IMR-90 (cell line): ENCODE data around the gene UMODL1. TPM values are rescaled to one million over a fixed set of nuclear protein-coding genes. Genes with fewer than 3 reads are reported as not detected.
A peak's percentile ranks its signal among the peaks of the same experiment; 100 is the strongest.

Experiments used
- ATAC-seq: fragments of 200-7000 bp; cut with Tn5 transposase; 2 replicates; pipeline ENCODE4 v1.9.1; 2020; ENCODE audit warnings: low read depth, mild to moderate bottlenecking, moderate library complexity
- BruUV-seq: library from RNA; stranded (reverse); fragments of 400-500 nt; replicated peaks from 2 replicates; lab custom pipeline; 2021; lab: Mats Ljungman, UMichigan
- CTCF ChIA-PET: fragments of 300-600 bp; formaldehyde crosslinking; extraction: SDS; loops from one replicate; lab custom pipeline; 2021; ENCODE audit warnings: antibody characterized with exemption; lab: Yijun Ruan, JAX
- POLR2A ChIA-PET: fragments of 300-600 bp; sonication (Branson Sonifier 250); formaldehyde crosslinking; loops from one replicate; lab custom pipeline; 2022; ENCODE audit warnings: antibody characterized with exemption; ENCODE audit not compliant: unreplicated experiment; lab: Charles Lee
- DNase-seq: peaks from one replicate; pipeline ENCODE4 v3.0.0; 2013
- H2AFZ ChIP-seq: replicated peaks from 2 replicates; pipeline ENCODE3; 2013; ENCODE audit warnings: low read length, mild to moderate bottlenecking; ENCODE audit not compliant: poor library complexity
- H2AK5ac ChIP-seq: 2 replicates; pipeline ENCODE4 v1.6.1; 2013; ENCODE audit warnings: low read depth, low read length, inconsistent platforms
- H2AK9ac ChIP-seq: replicated peaks from 2 replicates; pipeline ENCODE3; 2013; ENCODE audit warnings: mild to moderate bottlenecking, low read depth, low read length, moderate library complexity; ENCODE audit not compliant: poor library complexity
- H2BK120ac ChIP-seq: 2 replicates; pipeline ENCODE4 v1.6.1; 2013; ENCODE audit warnings: low read depth, low read length, inconsistent platforms
- H2BK15ac ChIP-seq: 3 replicates; pipeline ENCODE4 v1.6.1; 2013; ENCODE audit warnings: low read depth, low read length, inconsistent platforms
- H2BK20ac ChIP-seq: 2 replicates; pipeline ENCODE4 v1.6.1; 2013; ENCODE audit warnings: low read depth, mild to moderate bottlenecking, inconsistent platforms, low read length, moderate library complexity
- H2BK5ac ChIP-seq: 2 replicates; pipeline ENCODE4 v1.6.1; 2013; ENCODE audit warnings: mild to moderate bottlenecking, low read depth, low read length, inconsistent platforms; ENCODE audit not compliant: poor library complexity, severe bottlenecking
- H3K14ac ChIP-seq: replicated peaks from 2 replicates; pipeline ENCODE4 v1.6.1; 2013; ENCODE audit warnings: low read depth, low read length, inconsistent platforms
- H3K18ac ChIP-seq: 2 replicates; pipeline ENCODE4 v1.6.1; 2013; ENCODE audit warnings: low read depth, low read length, control low read depth
- H3K23ac ChIP-seq: 2 replicates; pipeline ENCODE4 v1.6.1; 2013; ENCODE audit warnings: low read depth, low read length, inconsistent platforms
- H3K27ac ChIP-seq: 2 replicates; pipeline ENCODE4 v1.5.1; 2013; ENCODE audit warnings: mild to moderate bottlenecking, control low read depth, low read length; ENCODE audit not compliant: insufficient read depth
- H3K27me3 ChIP-seq: 2 replicates; pipeline ENCODE4 v1.6.1; 2013; ENCODE audit warnings: low read length; ENCODE audit not compliant: control insufficient read depth, insufficient read depth
- H3K36me3 ChIP-seq: 2 replicates; pipeline ENCODE4 v1.6.1; 2013; ENCODE audit warnings: low read length, mixed read lengths; ENCODE audit not compliant: control insufficient read depth, insufficient read depth
- H3K4ac ChIP-seq: 2 replicates; pipeline ENCODE4 v1.6.1; 2013; ENCODE audit warnings: low read depth, low read length, inconsistent platforms
- H3K4me1 ChIP-seq: 2 replicates; pipeline ENCODE4 v1.6.1; 2013; ENCODE audit warnings: low read length, mixed read lengths; ENCODE audit not compliant: control insufficient read depth, insufficient read depth
- H3K4me2 ChIP-seq: 2 replicates; pipeline ENCODE4 v1.6.1; 2013; ENCODE audit warnings: low read depth, mild to moderate bottlenecking, control low read depth, low read length, moderate library complexity
- H3K4me3 ChIP-seq: 2 replicates; pipeline ENCODE4 v1.5.1; 2013; ENCODE audit warnings: low read depth, mild to moderate bottlenecking, control low read depth, low read length, moderate library complexity; ENCODE audit not compliant: insufficient read depth
- H3K56ac ChIP-seq: 2 replicates; pipeline ENCODE4 v1.6.1; 2013; ENCODE audit warnings: low read length, inconsistent platforms; ENCODE audit not compliant: insufficient read depth; ENCODE audit errors: extremely low read depth
- H3K79me1 ChIP-seq, 2 experiments: 2 replicates each; pipeline ENCODE4 v1.6.1; 2013; ENCODE audit warnings: low read length in 2 of 2, inconsistent platforms in 1 of 2, low read depth in 1 of 2
- H3K9ac ChIP-seq: 2 replicates; pipeline ENCODE4 v1.6.1; 2013; ENCODE audit warnings: low read depth, low read length, control low read depth
- H3K9me1 ChIP-seq: 2 replicates; pipeline ENCODE4 v1.6.1; 2013; ENCODE audit warnings: low read length, inconsistent platforms; ENCODE audit not compliant: insufficient read depth
- H3K9me3 ChIP-seq: 2 replicates; pipeline ENCODE4 v1.6.1; 2013; ENCODE audit warnings: low read length; ENCODE audit not compliant: control insufficient read depth, insufficient read depth
- H4K20me1 ChIP-seq: 2 replicates; pipeline ENCODE4 v1.6.1; 2013; ENCODE audit warnings: low read length, inconsistent platforms; ENCODE audit not compliant: insufficient read depth
- H4K5ac ChIP-seq: 2 replicates; pipeline ENCODE4 v1.6.1; 2013; ENCODE audit warnings: mild to moderate bottlenecking, low read depth, low read length, control low read depth
- H4K8ac ChIP-seq, 2 experiments: 2 replicates each; pipeline ENCODE4 v1.6.1; 2013; ENCODE audit warnings: low read depth in 2 of 2, low read length in 2 of 2, control low read depth in 1 of 2, inconsistent platforms in 1 of 2
- H4K91ac ChIP-seq: 2 replicates; pipeline ENCODE4 v1.6.1; 2013; ENCODE audit warnings: low read depth, low read length, inconsistent platforms; ENCODE audit not compliant: insufficient read depth
- BHLHE40 ChIP-seq: fragments of 150-350 bp; IDR thresholded peaks from 2 replicates; pipeline ENCODE4 v1.6.1; 2016; ENCODE audit warnings: mild to moderate bottlenecking, low read depth, low read length
- CEBPB ChIP-seq: IDR thresholded peaks from 2 replicates; pipeline ENCODE4 v1.6.1; 2012; ENCODE audit warnings: low read depth, low read length, improper control_type of control experiment
- ELK1 ChIP-seq: fragments of 150-350 bp; IDR thresholded peaks from 2 replicates; pipeline ENCODE4 v1.6.1; 2016; ENCODE audit warnings: low read depth, mild to moderate bottlenecking, low read length, moderate library complexity, borderline replicate concordance
- FOS ChIP-seq: fragments of 150-350 bp; IDR thresholded peaks from 2 replicates; pipeline ENCODE4 v1.6.1; 2016; ENCODE audit warnings: low read depth, low read length
- MAFK ChIP-seq: IDR thresholded peaks from 2 replicates; pipeline ENCODE4 v1.6.1; 2012; ENCODE audit warnings: low read depth, low read length, improper control_type of control experiment
- MAZ ChIP-seq: IDR thresholded peaks from 2 replicates; pipeline ENCODE4 v1.6.1; 2012; ENCODE audit warnings: low read depth, mild to moderate bottlenecking, low read length, improper control_type of control experiment, moderate library complexity, borderline replicate concordance
- MXI1 ChIP-seq: IDR thresholded peaks from 2 replicates; pipeline ENCODE4 v1.6.1; 2012; ENCODE audit warnings: low read depth, mild to moderate bottlenecking, low read length, moderate library complexity, borderline replicate concordance
- NFE2L2 ChIP-seq: fragments of 150-350 bp; IDR thresholded peaks from 2 replicates; pipeline ENCODE4 v1.6.1; 2016; ENCODE audit warnings: low read depth, mild to moderate bottlenecking, low read length
- RAD21 ChIP-seq: IDR thresholded peaks from 2 replicates; pipeline ENCODE4 v1.6.1; 2012; ENCODE audit warnings: low read length, improper control_type of control experiment
- RCOR1 ChIP-seq: IDR thresholded peaks from 2 replicates; pipeline ENCODE4 v1.6.1; 2012; ENCODE audit warnings: mild to moderate bottlenecking, low read length, improper control_type of control experiment; ENCODE audit not compliant: insufficient replicate concordance
- RFX5 ChIP-seq: IDR thresholded peaks from 2 replicates; pipeline ENCODE4 v1.8.0; 2012; ENCODE audit warnings: low read depth, mild to moderate bottlenecking, low read length, moderate library complexity
- SMC3 ChIP-seq: fragments of 150-350 bp; IDR thresholded peaks from 2 replicates; pipeline ENCODE4 v1.6.1; 2016; ENCODE audit warnings: low read depth, mild to moderate bottlenecking, antibody characterized with exemption, low read length, moderate library complexity
- WGBS, 2 experiments: methylation state at CpG; one replicate each; pipeline versions ENCODE4 v1.1.5 to v1.1.7; 2013; ENCODE audit warnings: missing lambda C conversion rate in 2 of 2; ENCODE audit not compliant: insufficient read length in 1 of 2; ENCODE audit errors: extremely low coverage in 2 of 2; 5-methylcytosine and 5-hydroxymethylcytosine counted together
- dilution Hi-C: fragments of 300-500 bp; cut with HindIII; formaldehyde crosslinking; loops from one replicate; pipeline ENCODE4 v1.14.3; 2018; ENCODE audit warnings: low sequenced_read_pairs; ENCODE audit not compliant: unreplicated experiment
- in situ Hi-C: fragments of 300-500 bp; cut with MboI; formaldehyde crosslinking; loops from 3 replicates; pipeline ENCODE4 v1.14.3; 2019; ENCODE audit warnings: low sequenced_read_pairs, inconsistent platforms, mixed read lengths
- intact Hi-C: fragments of 100-400 bp; cut with micrococcal nuclease; formaldehyde crosslinking; loops from 2 replicates; pipeline ENCODE4 v1.10.0; 2022
- polyA plus RNA-seq, 3 experiments: library from polyadenylated mRNA; depleted of rRNA; stranded (reverse); fragments of >200 nt; gene quantifications; 2 replicates each; pipeline ENCODE4 v1.2.3, GENCODE V29; 2012; ENCODE audit warnings: low replicate concordance in 1 of 3
- total RNA-seq: library from RNA; depleted of rRNA; stranded (reverse); fragments of >200 nt; gene quantifications from 2 replicates; pipeline ENCODE4 v1.2.3, GENCODE V29; 2012
- TF ChIP-seq, protein P1 (sequence below): fragments of 150-350 bp; IDR thresholded peaks from 2 replicates; pipeline ENCODE4 v1.6.1; 2017; ENCODE audit warnings: mild to moderate bottlenecking, antibody characterized with exemption, low read length, low read depth
- TF ChIP-seq, protein P2 (sequence below): conservative IDR thresholded peaks from 2 replicates; pipeline ENCODE4 v1.5.1; 2012; ENCODE audit warnings: mild to moderate bottlenecking, low read depth, low read length, improper control_type of control experiment

The UMODL1 gene
- total and polyA plus RNA-seq, 2 of the 4 experiments (the other 2 are of a cell fraction): 0.02 TPM; not detected in 1

GRCh38 chr21:42079008-42079938 lies 8.2 kb downstream of the UMODL1 start:
- ATAC-seq: no peak
- Histone ChIP-seq H2BK20ac (no peak overlapping the region), H3K14ac (no peak overlapping the region), H3K27me3 (peaks cover 3% of the 10 kb centered on the region; the same call in 1 of the 2 replicates), H3K4me3 (no peak overlapping the region), H3K9me1 (no peaks in the 10 kb centered on the region), H3K4me1 (no peaks in the 10 kb centered on the region), H3K4ac (peak overlapping the region; percentile 16; the same call in 1 of the 2 replicates), H3K4me2 (no peak overlapping the region), H2AK5ac (peak overlapping the region; percentile 66), H2AK9ac (peak overlapping the region; percentile 24), H4K20me1 (no peaks in the 10 kb centered on the region), H3K9me3 (no peaks in the 10 kb centered on the region), H4K91ac (peak overlapping the region; percentile 26; the same call in 1 of the 2 replicates), H4K5ac (no peak overlapping the region), H3K56ac (no peak overlapping the region), H2BK5ac (no peak overlapping the region), H2BK15ac (no peak overlapping the region), H4K8ac (no peak overlapping the region), H2AFZ (no peak overlapping the region), H2BK120ac (no peak overlapping the region), H3K9ac (no peak overlapping the region), H3K18ac (no peak overlapping the region), H3K27ac (no peak overlapping the region), H3K36me3 (no peaks in the 10 kb centered on the region), H3K23ac (no peak overlapping the region), H3K79me1 (no peaks in the 10 kb centered on the region)
- 60% methylated on average over 3 of the region's 13 CpGs; no CpG with 5 or more reads in 1 of the 2 experiments for WGBS, 2 experiments
- no TSS peak for BruUV-seq
- dilution Hi-C loops (no loop called here), intact Hi-C loops (no loop called here), in situ Hi-C loops (no loop called here)
- DNase-seq: no peak
- ChIA-PET POLR2A (no interaction called here), CTCF (no interaction called here)
- TF ChIP-seq RFX5 (no peak), CEBPB (no peak), NFE2L2 (no peak), BHLHE40 (no peak), MAFK (no peak), RCOR1 (no peak), MXI1 (no peak), SMC3 (no peak), FOS (no peak), RAD21 (no peak), ELK1 (no peak), MAZ (no peak)
- TF ChIP-seq, protein P1, sequence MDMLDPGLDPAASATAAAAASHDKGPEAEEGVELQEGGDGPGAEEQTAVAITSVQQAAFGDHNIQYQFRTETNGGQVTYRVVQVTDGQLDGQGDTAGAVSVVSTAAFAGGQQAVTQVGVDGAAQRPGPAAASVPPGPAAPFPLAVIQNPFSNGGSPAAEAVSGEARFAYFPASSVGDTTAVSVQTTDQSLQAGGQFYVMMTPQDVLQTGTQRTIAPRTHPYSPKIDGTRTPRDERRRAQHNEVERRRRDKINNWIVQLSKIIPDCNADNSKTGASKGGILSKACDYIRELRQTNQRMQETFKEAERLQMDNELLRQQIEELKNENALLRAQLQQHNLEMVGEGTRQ: no peak
- TF ChIP-seq, protein P2, sequence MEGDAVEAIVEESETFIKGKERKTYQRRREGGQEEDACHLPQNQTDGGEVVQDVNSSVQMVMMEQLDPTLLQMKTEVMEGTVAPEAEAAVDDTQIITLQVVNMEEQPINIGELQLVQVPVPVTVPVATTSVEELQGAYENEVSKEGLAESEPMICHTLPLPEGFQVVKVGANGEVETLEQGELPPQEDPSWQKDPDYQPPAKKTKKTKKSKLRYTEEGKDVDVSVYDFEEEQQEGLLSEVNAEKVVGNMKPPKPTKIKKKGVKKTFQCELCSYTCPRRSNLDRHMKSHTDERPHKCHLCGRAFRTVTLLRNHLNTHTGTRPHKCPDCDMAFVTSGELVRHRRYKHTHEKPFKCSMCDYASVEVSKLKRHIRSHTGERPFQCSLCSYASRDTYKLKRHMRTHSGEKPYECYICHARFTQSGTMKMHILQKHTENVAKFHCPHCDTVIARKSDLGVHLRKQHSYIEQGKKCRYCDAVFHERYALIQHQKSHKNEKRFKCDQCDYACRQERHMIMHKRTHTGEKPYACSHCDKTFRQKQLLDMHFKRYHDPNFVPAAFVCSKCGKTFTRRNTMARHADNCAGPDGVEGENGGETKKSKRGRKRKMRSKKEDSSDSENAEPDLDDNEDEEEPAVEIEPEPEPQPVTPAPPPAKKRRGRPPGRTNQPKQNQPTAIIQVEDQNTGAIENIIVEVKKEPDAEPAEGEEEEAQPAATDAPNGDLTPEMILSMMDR: no peak
